Measurements from ENCODE around the gene SAPCD2.

- TF ChIP-seq SUZ12 (IDR thresholded peaks at IDR 0.05; ENCODE audit: extremely low read depth, insufficient read depth, insufficient read length) (no peak), ZNF274 (IDR thresholded peaks at IDR 0.05; ENCODE audit: low read depth, low read length) (no peak)
These were observed 46.8 kb downstream of the SAPCD2 start for GRCh38 chr9:137023583-137023991.

Data from NT2/D1 (cell line).